GM18909 (cell line): Measurements from ENCODE around the gene PSD2.

Source experiments
- ATAC-seq: cut with Tn5 transposase; IDR thresholded peaks from one replicate; pipeline ENCODE4 v1.9.1; 2021; ENCODE audit warnings: mild to moderate bottlenecking; ENCODE audit not compliant: unreplicated experiment, poor library complexity

The PSD2 gene

GRCh38 chr5:139762615-139763170 is 32.9 kb upstream of the PSD2 start:
- ATAC-seq, result no peak

GRCh38 chr5:139763280-139763929 is 32.2 kb upstream of the PSD2 start:
- ATAC-seq, result no peak

GRCh38 chr5:139763930-139764791 is 31.4 kb upstream of the PSD2 start:
- ATAC-seq, result no peak

- ATAC-seq, result no peak
These were observed 30.7 kb upstream of the PSD2 start for GRCh38 chr5:139764886-139765408.

- peak; percentile 87 for ATAC-seq
These were observed 30.0 kb upstream of the PSD2 start for GRCh38 chr5:139765409-139766217.

GRCh38 chr5:139767960-139768359 is 27.6 kb upstream of the PSD2 start:
- no peak for ATAC-seq

- no peak for ATAC-seq
These were observed 26.7 kb upstream of the PSD2 start for GRCh38 chr5:139768807-139769465.

GRCh38 chr5:139769477-139769876 is 26.1 kb upstream of the PSD2 start:
- no peak for ATAC-seq

- no peak for ATAC-seq
These were observed 24.9 kb upstream of the PSD2 start for GRCh38 chr5:139770722-139771121.

- ATAC-seq, result no peak
These were observed 23.4 kb upstream of the PSD2 start for GRCh38 chr5:139772089-139772791.

- no peak for ATAC-seq
These were observed 22.5 kb upstream of the PSD2 start for GRCh38 chr5:139772927-139773690.

GRCh38 chr5:139774980-139775661 is 20.5 kb upstream of the PSD2 start:
- peak; percentile 83 for ATAC-seq

GRCh38 chr5:139775872-139776271 is 19.7 kb upstream of the PSD2 start:
- ATAC-seq, result no peak

GRCh38 chr5:139776861-139777260 is 18.7 kb upstream of the PSD2 start:
- ATAC-seq, result no peak

- ATAC-seq, result no peak
These were observed 12.1 kb upstream of the PSD2 start for GRCh38 chr5:139783436-139783965.

GRCh38 chr5:139784488-139784887 is 11.1 kb upstream of the PSD2 start:
- no peak for ATAC-seq

GRCh38 chr5:139787257-139787567 is 8.4 kb upstream of the PSD2 start:
- ATAC-seq, result no peak
